Type B pancreatic cell (in vitro differentiated cells): ENCODE measurements around the gene TM4SF18. TPM values are rescaled to one million over a fixed set of nuclear protein-coding genes. Genes with fewer than 3 reads are reported as not detected.

Source experiments
- DNase-seq: peaks from one replicate; pipeline ENCODE4 v3.0.0; 2021; ENCODE audit warnings: mixed read lengths; ENCODE audit not compliant: unreplicated experiment; ENCODE audit errors: extremely low spot score
- H3K27ac Mint-ChIP-seq: 2 replicates; pipeline ENCODE4 v1.8.0; 2021; ENCODE audit warnings: mild to moderate bottlenecking, mixed read lengths
- H3K27me3 Mint-ChIP-seq: 2 replicates; pipeline ENCODE4 v1.8.0; 2021; ENCODE audit warnings: mixed read lengths
- H3K36me3 Mint-ChIP-seq: 2 replicates; pipeline ENCODE4 v1.8.0; 2021; ENCODE audit warnings: mixed read lengths
- H3K4me1 Mint-ChIP-seq: one replicate; pipeline ENCODE4 v1.8.0; 2021; ENCODE audit warnings: mixed read lengths; ENCODE audit not compliant: unreplicated experiment
- H3K4me3 Mint-ChIP-seq: 2 replicates; pipeline ENCODE4 v1.8.0; 2021; ENCODE audit warnings: mild to moderate bottlenecking, mixed read lengths
- H3K9me3 Mint-ChIP-seq: 2 replicates; pipeline ENCODE4 v1.8.0; 2021; ENCODE audit warnings: mixed read lengths
- total RNA-seq: library from RNA; stranded (reverse); gene quantifications from 2 replicates; pipeline ENCODE4 v1.2.1, GENCODE V29; 2021; ENCODE audit warnings: low replicate concordance
- TF ChIP-seq, protein P1 (sequence below): fragments of 200-600 bp; sonication (generic); conservative IDR thresholded peaks from 2 replicates; pipeline ENCODE4 v1.5.0; 2021; ENCODE audit warnings: antibody characterized with exemption, mild to moderate bottlenecking

Gene TM4SF18
- total RNA-seq, 1 donor from 2014 or later, result not detected

DNA sequence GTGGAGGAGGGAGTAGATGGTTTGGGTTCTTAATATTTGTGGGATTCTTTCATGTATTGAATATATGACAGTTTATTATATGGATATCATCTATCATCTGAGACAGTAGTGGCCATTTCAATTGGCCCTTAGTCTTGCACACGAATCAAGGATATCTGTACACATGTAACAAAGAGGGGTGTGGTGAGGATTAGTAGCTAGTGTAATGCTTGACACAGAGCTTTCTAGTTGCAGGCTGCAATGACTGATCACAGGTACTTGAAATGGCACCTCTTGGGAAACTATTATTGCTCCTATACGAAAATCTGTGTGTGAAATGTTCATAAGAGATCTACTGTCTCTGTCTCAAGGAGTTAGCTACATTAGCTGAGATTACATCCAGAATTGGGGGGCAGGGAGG lies 31.2 kb upstream of the TM4SF18 start:
- TF ChIP-seq, protein P1, sequence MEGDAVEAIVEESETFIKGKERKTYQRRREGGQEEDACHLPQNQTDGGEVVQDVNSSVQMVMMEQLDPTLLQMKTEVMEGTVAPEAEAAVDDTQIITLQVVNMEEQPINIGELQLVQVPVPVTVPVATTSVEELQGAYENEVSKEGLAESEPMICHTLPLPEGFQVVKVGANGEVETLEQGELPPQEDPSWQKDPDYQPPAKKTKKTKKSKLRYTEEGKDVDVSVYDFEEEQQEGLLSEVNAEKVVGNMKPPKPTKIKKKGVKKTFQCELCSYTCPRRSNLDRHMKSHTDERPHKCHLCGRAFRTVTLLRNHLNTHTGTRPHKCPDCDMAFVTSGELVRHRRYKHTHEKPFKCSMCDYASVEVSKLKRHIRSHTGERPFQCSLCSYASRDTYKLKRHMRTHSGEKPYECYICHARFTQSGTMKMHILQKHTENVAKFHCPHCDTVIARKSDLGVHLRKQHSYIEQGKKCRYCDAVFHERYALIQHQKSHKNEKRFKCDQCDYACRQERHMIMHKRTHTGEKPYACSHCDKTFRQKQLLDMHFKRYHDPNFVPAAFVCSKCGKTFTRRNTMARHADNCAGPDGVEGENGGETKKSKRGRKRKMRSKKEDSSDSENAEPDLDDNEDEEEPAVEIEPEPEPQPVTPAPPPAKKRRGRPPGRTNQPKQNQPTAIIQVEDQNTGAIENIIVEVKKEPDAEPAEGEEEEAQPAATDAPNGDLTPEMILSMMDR, result no peak
- H3K36me3 Mint-ChIP-seq, result no peaks in the 10 kb centered on the region
- no peak for DNase-seq
- H3K4me1 Mint-ChIP-seq, result peaks cover 16% of the 10 kb centered on the region
- H3K4me3 Mint-ChIP-seq, result no peak overlapping the region
- no peaks in the 10 kb centered on the region for H3K9me3 Mint-ChIP-seq
- no peak overlapping the region for H3K27ac Mint-ChIP-seq
- no peaks in the 10 kb centered on the region for H3K27me3 Mint-ChIP-seq

DNA sequence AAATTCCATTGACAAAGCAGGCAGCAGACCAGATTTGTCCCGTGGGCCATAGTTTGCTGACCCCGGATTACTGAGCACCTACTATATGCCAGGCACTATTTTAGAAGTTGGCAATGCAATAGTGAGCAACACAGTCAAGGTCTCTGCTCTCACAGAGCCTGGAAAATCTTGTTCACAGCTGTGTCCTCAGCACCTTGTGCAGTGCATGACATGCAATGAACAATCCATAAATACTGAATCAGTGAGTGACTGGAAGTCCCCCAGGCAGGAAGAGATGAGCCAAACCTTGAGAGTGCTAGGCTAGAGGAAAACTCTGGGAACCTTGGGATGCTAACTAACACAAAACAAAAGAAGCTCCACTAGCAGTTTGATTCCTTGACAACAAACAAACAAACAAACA lies 29.6 kb upstream of the TM4SF18 start:
- Mint-ChIP-seq H3K4me3 (no peak overlapping the region), H3K27me3 (no peaks in the 10 kb centered on the region)
- TF ChIP-seq, protein P1, result no peak

DNA sequence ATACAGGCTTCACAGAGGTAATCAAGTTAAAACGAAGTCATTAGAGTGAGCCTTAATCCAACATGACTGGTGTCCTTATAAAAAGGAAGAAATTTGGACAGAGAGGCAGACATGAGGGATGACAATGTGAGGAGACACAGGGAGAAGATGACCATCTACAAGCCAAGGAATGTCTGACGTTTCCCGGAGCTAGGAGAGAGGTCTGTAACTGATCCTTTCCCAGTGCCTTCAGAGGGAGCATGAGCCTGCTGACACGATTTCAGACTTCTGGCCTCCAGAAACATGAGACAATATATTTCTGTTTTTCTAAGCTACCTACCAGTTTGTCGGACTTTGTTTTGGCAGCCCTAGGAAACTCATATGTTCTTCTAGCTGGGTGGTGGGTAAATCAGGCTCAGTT lies 28.9 kb upstream of the TM4SF18 start:
- no peak overlapping the region for H3K4me3 Mint-ChIP-seq
- no peak overlapping the region for H3K27ac Mint-ChIP-seq
- no peaks in the 10 kb centered on the region for H3K36me3 Mint-ChIP-seq
- peaks cover 18% of the 10 kb centered on the region for H3K4me1 Mint-ChIP-seq
- no peaks in the 10 kb centered on the region for H3K9me3 Mint-ChIP-seq
- TF ChIP-seq, protein P1, result no peak
- DNase-seq, result no peak
- H3K27me3 Mint-ChIP-seq, result no peaks in the 10 kb centered on the region

More for the DNA sequence above, 29.6 kb upstream of the TM4SF18 start:
- no peak overlapping the region for H3K27ac Mint-ChIP-seq
- H3K36me3 Mint-ChIP-seq, result no peaks in the 10 kb centered on the region
- DNase-seq, result no peak
- peaks cover 16% of the 10 kb centered on the region for H3K4me1 Mint-ChIP-seq
- H3K9me3 Mint-ChIP-seq, result no peaks in the 10 kb centered on the region

DNA sequence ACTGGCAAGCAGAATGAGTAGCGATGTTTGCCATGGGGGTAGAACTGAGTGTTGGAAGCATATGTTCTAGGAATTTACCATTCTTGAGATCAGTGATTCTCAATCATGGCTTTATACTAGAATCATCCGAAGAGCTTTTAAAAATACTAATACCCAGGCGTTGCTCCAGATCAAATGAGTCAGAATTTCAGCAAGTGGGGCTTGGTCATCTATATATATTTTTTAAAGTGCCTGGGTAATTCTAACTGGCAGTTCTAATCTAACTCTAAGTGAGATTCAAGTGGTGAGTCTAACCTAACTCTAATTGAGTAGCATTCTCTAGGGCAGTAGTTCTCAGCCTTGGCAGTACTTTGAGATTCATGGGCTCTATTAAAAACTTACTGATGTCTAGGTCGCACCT lies 23.2 kb upstream of the TM4SF18 start:
- H3K36me3 Mint-ChIP-seq, result no peaks in the 10 kb centered on the region
- TF ChIP-seq, protein P1, result no peak
- H3K4me1 Mint-ChIP-seq, result peaks cover 11% of the 10 kb centered on the region
- H3K4me3 Mint-ChIP-seq, result no peak overlapping the region
- H3K27me3 Mint-ChIP-seq, result no peaks in the 10 kb centered on the region
- no peak for DNase-seq
- H3K9me3 Mint-ChIP-seq, result no peaks in the 10 kb centered on the region
- no peak overlapping the region for H3K27ac Mint-ChIP-seq

DNA sequence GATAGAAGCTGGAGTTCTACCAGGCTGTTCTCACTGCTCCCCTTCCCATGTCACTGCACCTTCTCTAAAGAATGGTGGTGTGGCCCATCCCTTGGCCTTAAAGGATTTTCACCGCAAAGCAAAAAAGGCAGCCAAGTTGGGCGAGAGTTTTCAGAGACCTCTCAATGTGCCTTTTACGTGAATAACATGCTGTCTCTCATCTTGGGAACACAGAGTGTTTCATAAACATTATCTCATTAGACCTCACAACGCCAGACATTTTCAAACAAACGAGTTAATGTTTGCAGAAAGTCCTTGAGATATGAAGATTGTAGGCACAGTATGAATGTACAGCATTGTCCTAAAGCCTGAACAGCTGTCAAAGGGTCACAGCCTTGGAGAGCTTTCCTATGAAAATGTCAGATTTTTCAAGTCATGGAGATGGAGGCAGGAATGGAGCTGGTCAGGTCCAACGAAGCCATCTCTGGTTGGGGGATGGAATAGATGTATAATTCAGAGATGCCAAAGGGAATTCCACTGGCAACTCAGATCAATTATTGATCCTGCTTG lies 22.7 kb upstream of the TM4SF18 start:
- Mint-ChIP-seq H3K27me3 (no peaks in the 10 kb centered on the region), H3K4me1 (peaks cover 11% of the 10 kb centered on the region), H3K27ac (no peak overlapping the region), H3K36me3 (no peaks in the 10 kb centered on the region), H3K4me3 (no peak overlapping the region), H3K9me3 (no peaks in the 10 kb centered on the region)
- TF ChIP-seq, protein P1, result no peak
- DNase-seq, result no peak
